Measurements from ENCODE around the gene PKD1L1. TPM values are rescaled to one million over a fixed set of nuclear protein-coding genes. Genes with fewer than 3 reads are reported as not detected.
"Not testable (repeated sequence)": the region's sequence is repeated elsewhere in the genome, so short reads cannot be mapped to it uniquely, and the experiment has no call there.

PKD1L1 gene
- total and polyA plus RNA-seq, 4 experiments from 2014 or later: 0.55 to 0.73 TPM; not detected in 2

- H3K36me3 ChIP-seq (ENCODE audit: insufficient read depth, low read length): no peaks in the 10 kb centered on the region
- Mint-ChIP-seq H3K4me1 (no peaks in the 10 kb centered on the region), H3K27me3 (no peaks in the 10 kb centered on the region), H3K9me3 (no peaks in the 10 kb centered on the region), H3K4me3 (no peak overlapping the region), H3K27ac (no peak overlapping the region), H3K36me3 (no peaks in the 10 kb centered on the region)
- no peak for DNase-seq
- no peak overlapping the region for H3K4me3 ChIP-seq (ENCODE audit: low read length in 2 of 2)
- POLR2A ChIA-PET (ENCODE audit: partially characterized antibody): no interaction called here
- CTCF ChIA-PET (ENCODE audit: partially characterized antibody): interaction anchor here (2.9 kb wide), 1 partner anchor 13 kb away, joined by 12 read pairs; no protein-coding TSS in a partner anchor
- H3K4me1 ChIP-seq (ENCODE audit: insufficient read depth, low read length): no peaks in the 10 kb centered on the region
- H3K27me3 ChIP-seq (ENCODE audit: insufficient read depth, low read length): no peaks in the 10 kb centered on the region
- no peaks in the 10 kb centered on the region for H3K9me3 ChIP-seq (ENCODE audit: control insufficient read depth in 1 of 2, low read length in 2 of 2)
- intact Hi-C loops (cut with micrococcal nuclease): no loop called here
- no peak overlapping the region for H3K27ac ChIP-seq (ENCODE audit: low read depth, low read length)
Observed at GRCh38 chr7:47932016-47932415, 16.2 kb downstream of the PKD1L1 start.

GRCh38 chr7:47931005-47932004, 17.0 kb downstream of the PKD1L1 start:
- H3K27me3 ChIP-seq (ENCODE audit: insufficient read depth, low read length): no peaks in the 10 kb centered on the region
- no peak overlapping the region for H3K27ac ChIP-seq (ENCODE audit: low read depth, low read length)
- intact Hi-C loops (cut with micrococcal nuclease): no loop called here
- Mint-ChIP-seq H3K36me3 (no peaks in the 10 kb centered on the region), H3K27me3 (no peaks in the 10 kb centered on the region), H3K9me3 (no peaks in the 10 kb centered on the region), H3K4me3 (no peak overlapping the region), H3K4me1 (no peaks in the 10 kb centered on the region), H3K27ac (no peak overlapping the region)
- CTCF ChIA-PET (ENCODE audit: partially characterized antibody): interaction anchor here (1.1 to 2.9 kb wide), 2 partner anchors 9 to 14 kb away, joined by 3 to 12 read pairs; no protein-coding TSS in a partner anchor
- no peaks in the 10 kb centered on the region for H3K4me1 ChIP-seq (ENCODE audit: insufficient read depth, low read length)
- no peaks in the 10 kb centered on the region for H3K36me3 ChIP-seq (ENCODE audit: insufficient read depth, low read length)
- POLR2A ChIA-PET (ENCODE audit: partially characterized antibody): no interaction called here
- DNase-seq: no peak
- H3K9me3 ChIP-seq (ENCODE audit: control insufficient read depth in 1 of 2, low read length in 2 of 2): no peaks in the 10 kb centered on the region
- H3K4me3 ChIP-seq (ENCODE audit: low read length in 2 of 2): no peak overlapping the region

GRCh38 chr7:47924266-47924665, 24.0 kb downstream of the PKD1L1 start:
- ChIA-PET POLR2A (ENCODE audit: partially characterized antibody) (no interaction called here), CTCF (ENCODE audit: partially characterized antibody) (no interaction called here)
- H3K4me1 Mint-ChIP-seq: no peaks in the 10 kb centered on the region
- H3K27ac Mint-ChIP-seq: no peak overlapping the region
- Histone ChIP-seq H3K4me3 (ENCODE audit: low read length in 2 of 2) (no peak overlapping the region), H3K9me3 (ENCODE audit: control insufficient read depth in 1 of 2, low read length in 2 of 2) (no peaks in the 10 kb centered on the region), H3K27me3 (ENCODE audit: insufficient read depth, low read length) (no peaks in the 10 kb centered on the region), H3K4me1 (ENCODE audit: insufficient read depth, low read length) (no peaks in the 10 kb centered on the region), H3K36me3 (ENCODE audit: insufficient read depth, low read length) (no peaks in the 10 kb centered on the region), H3K27ac (ENCODE audit: low read depth, low read length) (no peak overlapping the region)
- H3K4me3 Mint-ChIP-seq: no peak overlapping the region
- H3K36me3 Mint-ChIP-seq: no peaks in the 10 kb centered on the region
- peaks cover 0 to 8% (median 3%) of the 10 kb centered on the region in 8 donors for H3K9me3 Mint-ChIP-seq
- H3K27me3 Mint-ChIP-seq: no peaks in the 10 kb centered on the region
- intact Hi-C loops (cut with micrococcal nuclease): no loop called here
- no peak for DNase-seq

- H3K4me1 ChIP-seq (ENCODE audit: insufficient read depth, low read length); H3K36me3 ChIP-seq (ENCODE audit: insufficient read depth, low read length); H3K27ac ChIP-seq (ENCODE audit: low read depth, low read length); H3K4me3 Mint-ChIP-seq; H3K27me3 ChIP-seq (ENCODE audit: insufficient read depth, low read length); H3K27me3 Mint-ChIP-seq; H3K4me3 ChIP-seq (ENCODE audit: low read length in 2 of 2); DNase-seq; POLR2A ChIA-PET (ENCODE audit: partially characterized antibody); H3K27ac Mint-ChIP-seq; intact Hi-C loops (cut with micrococcal nuclease); CTCF ChIA-PET (ENCODE audit: partially characterized antibody); H3K9me3 ChIP-seq (ENCODE audit: control insufficient read depth in 1 of 2, low read length in 2 of 2); H3K9me3 Mint-ChIP-seq; H3K36me3 Mint-ChIP-seq; H3K4me1 Mint-ChIP-seq: not testable (repeated sequence)
Observed at GRCh38 chr7:47923081-47923875, 25.0 kb downstream of the PKD1L1 start.

GRCh38 chr7:47916514-47916913, 31.8 kb downstream of the PKD1L1 start:
- H3K27ac ChIP-seq (ENCODE audit: low read depth, low read length); H3K27me3 ChIP-seq (ENCODE audit: insufficient read depth, low read length); H3K36me3 Mint-ChIP-seq; H3K4me1 ChIP-seq (ENCODE audit: insufficient read depth, low read length); DNase-seq; CTCF ChIA-PET (ENCODE audit: partially characterized antibody); H3K9me3 ChIP-seq (ENCODE audit: control insufficient read depth in 1 of 2, low read length in 2 of 2); POLR2A ChIA-PET (ENCODE audit: partially characterized antibody); H3K9me3 Mint-ChIP-seq; H3K4me3 ChIP-seq (ENCODE audit: low read length in 2 of 2); intact Hi-C loops (cut with micrococcal nuclease); H3K4me1 Mint-ChIP-seq; H3K27ac Mint-ChIP-seq; H3K27me3 Mint-ChIP-seq; H3K4me3 Mint-ChIP-seq; H3K36me3 ChIP-seq (ENCODE audit: insufficient read depth, low read length): not testable (repeated sequence)

- intact Hi-C loops (cut with micrococcal nuclease): no loop called here
- H3K27me3 Mint-ChIP-seq: peaks cover 0 to 1% of the 10 kb centered on the region in 2 donors
- peaks cover 0 to 4% (median 0%) of the 10 kb centered on the region in 8 donors for H3K9me3 Mint-ChIP-seq
- Histone ChIP-seq H3K4me1 (ENCODE audit: insufficient read depth, low read length) (no peaks in the 10 kb centered on the region), H3K9me3 (ENCODE audit: control insufficient read depth in 1 of 2, low read length in 2 of 2) (no peaks in the 10 kb centered on the region), H3K36me3 (ENCODE audit: insufficient read depth, low read length) (no peaks in the 10 kb centered on the region), H3K27ac (ENCODE audit: low read depth, low read length) (no peak overlapping the region), H3K4me3 (ENCODE audit: low read length in 2 of 2) (no peak overlapping the region), H3K27me3 (ENCODE audit: insufficient read depth, low read length) (no peaks in the 10 kb centered on the region)
- POLR2A ChIA-PET (ENCODE audit: partially characterized antibody): no interaction called here
- CTCF ChIA-PET (ENCODE audit: partially characterized antibody): no interaction called here
- H3K36me3 Mint-ChIP-seq: no peaks in the 10 kb centered on the region
- no peak overlapping the region for H3K4me3 Mint-ChIP-seq
- H3K27ac Mint-ChIP-seq: no peak overlapping the region
- DNase-seq: no peak
- H3K4me1 Mint-ChIP-seq: no peaks in the 10 kb centered on the region
Observed at GRCh38 chr7:47915616-47915976, 32.7 kb downstream of the PKD1L1 start.

Measured in CD4-positive, alpha-beta memory T cell (primary cell).